Kidney (tissue), 14 donors: ENCODE measurements around the gene TAOK1. TPM values are rescaled to one million over a fixed set of nuclear protein-coding genes. Genes with fewer than 3 reads are reported as not detected.

Source experiments
- DNase-seq, 5 donors: peaks; one replicate each; pipeline ENCODE4 v3.0.0-alpha.2; 2013 to 2020
- FAIRE-seq: peaks from 2 replicates; lab custom pipeline; 2012; peaks lifted over from hg19 to GRCh38; lab: Jason Lieb, UNC
- H3K27ac ChIP-seq, 2 donors: one replicate each; pipeline ENCODE4 v1.7.0; 2013; ENCODE audit warnings: low read depth in 2 of 2, low read length in 2 of 2, inconsistent platforms in 1 of 2
- H3K27me3 ChIP-seq: one replicate; pipeline ENCODE4 v1.7.1; 2013; ENCODE audit warnings: low read length, inconsistent platforms; ENCODE audit not compliant: control insufficient read depth, insufficient read depth
- H3K36me3 ChIP-seq, 3 donors: one replicate each; pipeline versions ENCODE4 v1.7.0 to v1.7.1; 2013; ENCODE audit warnings: low read length in 3 of 3, control low read depth in 1 of 3, inconsistent platforms in 1 of 3; ENCODE audit not compliant: insufficient read depth in 3 of 3, control insufficient read depth in 2 of 3
- H3K4me1 ChIP-seq, 3 donors: one replicate each; pipeline versions ENCODE4 v1.7.0 to v1.7.1; 2013; ENCODE audit warnings: low read length in 3 of 3, inconsistent platforms in 1 of 3, low read depth in 1 of 3; ENCODE audit not compliant: control insufficient read depth in 2 of 3, insufficient read depth in 2 of 3
- H3K4me3 ChIP-seq, 3 donors: one replicate each; pipeline versions ENCODE4 v1.7.0 to v1.8.1; 2013; ENCODE audit warnings: low read length in 3 of 3, control low read depth in 1 of 3, inconsistent platforms in 1 of 3
- H3K9ac ChIP-seq, 3 donors: one replicate each; pipeline versions ENCODE4 v1.7.0 to v1.7.1; 2013; ENCODE audit warnings: low read length in 3 of 3, control low read depth in 1 of 3, inconsistent platforms in 1 of 3
- H3K9me3 ChIP-seq, 3 donors: one replicate each; pipeline versions ENCODE4 v1.7.0 to v1.7.1; 2013; ENCODE audit warnings: low read length in 3 of 3, control low read depth in 1 of 3, inconsistent platforms in 1 of 3; ENCODE audit not compliant: control insufficient read depth in 2 of 3, insufficient read depth in 1 of 3
- intact Hi-C: fragments of 100-400 bp; cut with DNase I; formaldehyde crosslinking; loops from one replicate; pipeline ENCODE4 v1.11.1; 2022
- polyA plus RNA-seq: library from polyadenylated mRNA; stranded (reverse); fragments of 350-450 nt; fragmentation: Illumina TruSeq; extraction: RNeasy Lipid Tissue Mini Kit (QIAGEN cat#74804); gene quantifications from one replicate; pipeline ENCODE4 v1.2.3, GENCODE V29; 2014; ENCODE audit warnings: low read depth, low replicate concordance; ENCODE audit not compliant: insufficient read depth
- total RNA-seq: library from RNA; stranded (reverse); fragmentation: NEBNext Ultra II Directional; extraction: Animal tissue kit (Norgen Biotek cat#: 25700); gene quantifications from one replicate; pipeline ENCODE4 v1.2.1, GENCODE V29; 2021
- TF ChIP-seq, protein P1 (sequence below): IDR thresholded peaks from 3 replicates; pipeline ENCODE4 v1.5.1; 2012; ENCODE audit warnings: mild to moderate bottlenecking, moderate library complexity, borderline replicate concordance; ENCODE audit not compliant: insufficient read depth; ENCODE audit errors: extremely low read depth
- donor health status: control.
- donor health status: control.
- donor health status: control.
- donor health status: control.
- donor health status: control.
- donor health status: DM: yes; HTN: yes; CAD: no.
- donor health status: Normal renal cell carcinoma (clear cell type).

TAOK1 gene
- total and polyA plus RNA-seq, 2 donors from 2014 or later = 5.0 to 74.9 TPM

DNA sequence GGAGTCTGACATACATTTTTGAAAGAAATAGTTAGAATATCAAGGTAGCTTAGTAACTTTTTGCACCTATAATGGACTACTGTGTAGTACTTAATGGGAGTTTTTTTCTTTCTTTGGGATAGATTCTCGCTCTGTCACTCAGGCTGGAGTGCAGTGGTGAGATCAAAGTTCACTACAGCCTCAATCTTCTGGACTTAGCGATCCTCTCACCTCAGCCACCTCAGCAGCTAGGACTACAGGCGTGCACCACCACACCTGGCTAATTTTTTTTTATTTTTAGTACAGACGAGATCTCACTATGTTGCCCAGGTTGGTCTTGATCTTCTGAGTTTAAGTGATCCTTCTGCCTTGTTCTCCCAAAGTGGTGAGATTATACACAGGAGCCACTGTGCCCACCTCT lies 9.5 kb downstream of the TAOK1 start:
- no peak for FAIRE-seq

DNA sequence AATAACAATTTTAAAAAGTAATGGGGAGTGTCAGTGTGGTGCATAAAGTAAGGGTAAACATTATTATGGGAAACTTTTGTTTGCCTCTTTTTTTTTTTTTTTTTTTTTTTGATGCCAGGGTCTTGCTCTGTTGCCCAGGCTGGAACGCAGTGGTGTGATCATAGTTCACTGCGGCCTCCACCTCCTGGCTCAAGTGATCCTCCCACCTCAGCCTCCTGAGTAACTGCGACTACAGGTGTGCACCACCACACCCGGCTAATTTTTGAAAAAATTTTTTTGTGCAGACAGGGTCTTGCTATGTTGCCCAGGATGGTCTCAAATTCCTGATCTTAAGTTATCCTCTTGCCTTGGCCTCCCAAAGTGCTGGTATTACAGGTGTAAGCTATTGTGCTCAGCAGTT lies 10.7 kb downstream of the TAOK1 start:
- H3K36me3 ChIP-seq = peaks cover 0 to 4% (median 0%) of the 10 kb centered on the region in 3 donors
- TF ChIP-seq, protein P1, sequence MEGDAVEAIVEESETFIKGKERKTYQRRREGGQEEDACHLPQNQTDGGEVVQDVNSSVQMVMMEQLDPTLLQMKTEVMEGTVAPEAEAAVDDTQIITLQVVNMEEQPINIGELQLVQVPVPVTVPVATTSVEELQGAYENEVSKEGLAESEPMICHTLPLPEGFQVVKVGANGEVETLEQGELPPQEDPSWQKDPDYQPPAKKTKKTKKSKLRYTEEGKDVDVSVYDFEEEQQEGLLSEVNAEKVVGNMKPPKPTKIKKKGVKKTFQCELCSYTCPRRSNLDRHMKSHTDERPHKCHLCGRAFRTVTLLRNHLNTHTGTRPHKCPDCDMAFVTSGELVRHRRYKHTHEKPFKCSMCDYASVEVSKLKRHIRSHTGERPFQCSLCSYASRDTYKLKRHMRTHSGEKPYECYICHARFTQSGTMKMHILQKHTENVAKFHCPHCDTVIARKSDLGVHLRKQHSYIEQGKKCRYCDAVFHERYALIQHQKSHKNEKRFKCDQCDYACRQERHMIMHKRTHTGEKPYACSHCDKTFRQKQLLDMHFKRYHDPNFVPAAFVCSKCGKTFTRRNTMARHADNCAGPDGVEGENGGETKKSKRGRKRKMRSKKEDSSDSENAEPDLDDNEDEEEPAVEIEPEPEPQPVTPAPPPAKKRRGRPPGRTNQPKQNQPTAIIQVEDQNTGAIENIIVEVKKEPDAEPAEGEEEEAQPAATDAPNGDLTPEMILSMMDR = no peak
- no peaks in the 10 kb centered on the region for H3K27me3 ChIP-seq
- no peak overlapping the region for H3K9ac ChIP-seq
- H3K9me3 ChIP-seq = no peaks in the 10 kb centered on the region
- H3K27ac ChIP-seq = no peak overlapping the region
- no peak overlapping the region for H3K4me3 ChIP-seq
- intact Hi-C loops = no loop called here
- FAIRE-seq (no peak), DNase-seq (no peak)
- no peaks in the 10 kb centered on the region for H3K4me1 ChIP-seq

More for the DNA sequence above, 9.5 kb downstream of the TAOK1 start:
- intact Hi-C loops = no loop called here
- Histone ChIP-seq H3K27ac (no peak overlapping the region), H3K36me3 (peaks cover 0 to 4% (median 0%) of the 10 kb centered on the region in 3 donors), H3K4me1 (no peaks in the 10 kb centered on the region), H3K9ac (no peak overlapping the region), H3K27me3 (no peaks in the 10 kb centered on the region), H3K9me3 (no peaks in the 10 kb centered on the region), H3K4me3 (no peak overlapping the region)
- DNase-seq = no peak
- TF ChIP-seq, protein P1 = no peak

DNA sequence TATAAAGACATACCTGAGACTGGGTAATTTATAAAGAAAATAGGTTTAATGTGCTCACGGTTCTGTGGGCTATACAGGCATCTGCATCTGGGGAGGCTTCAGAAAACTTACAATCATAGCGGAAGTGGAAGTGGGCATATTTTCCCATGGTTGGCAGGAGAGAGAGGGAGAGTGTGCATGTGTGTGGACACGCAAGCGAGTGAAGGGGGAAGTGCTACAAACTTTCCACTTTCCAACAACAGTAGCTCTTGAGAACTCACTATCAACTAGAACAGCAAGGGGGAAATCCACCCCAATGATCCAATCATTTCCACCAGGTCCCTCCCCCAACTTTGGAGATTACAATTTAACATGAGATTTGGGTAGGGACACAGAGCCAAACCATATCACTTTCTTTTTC lies 11.1 kb downstream of the TAOK1 start:
- no peak for DNase-seq
- Histone ChIP-seq H3K4me1 (no peaks in the 10 kb centered on the region), H3K9ac (no peak overlapping the region), H3K36me3 (peaks cover 0 to 4% (median 0%) of the 10 kb centered on the region in 3 donors), H3K4me3 (no peak overlapping the region), H3K27ac (no peak overlapping the region), H3K27me3 (no peaks in the 10 kb centered on the region), H3K9me3 (no peaks in the 10 kb centered on the region)
- intact Hi-C loops = no loop called here
- TF ChIP-seq, protein P1 = no peak
- FAIRE-seq = no peak

DNA sequence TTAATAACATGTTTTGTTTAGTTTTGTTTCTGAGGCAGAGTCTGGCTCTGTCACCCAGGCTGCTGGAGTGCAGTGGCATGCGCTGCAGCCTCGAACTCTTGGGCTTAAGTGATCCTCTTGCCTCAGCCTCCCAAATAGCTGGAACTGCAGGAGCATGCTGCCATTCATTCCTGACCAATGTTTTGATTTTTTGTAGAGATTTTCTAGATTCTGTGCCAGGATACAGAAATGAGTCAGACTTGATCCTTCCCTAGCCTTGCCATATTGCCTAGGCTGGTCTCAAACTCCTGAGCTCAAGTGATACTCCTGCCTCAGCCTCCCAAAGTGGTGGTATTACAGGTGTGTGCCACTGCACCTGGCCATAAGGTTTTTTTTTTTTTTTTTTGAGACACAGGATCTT lies 17.7 kb downstream of the TAOK1 start:
- Histone ChIP-seq H3K4me3 (no peak overlapping the region), H3K36me3 (no peaks in the 10 kb centered on the region), H3K27me3 (no peaks in the 10 kb centered on the region), H3K4me1 (no peaks in the 10 kb centered on the region), H3K9ac (no peak overlapping the region), H3K9me3 (no peaks in the 10 kb centered on the region), H3K27ac (no peak overlapping the region)
- no peak for FAIRE-seq
- TF ChIP-seq, protein P1 = no peak
- no peak for DNase-seq
- intact Hi-C loops = no loop called here
